GM21367 (cell line): ENCODE measurements around the gene PTK7.

Experiments
- ATAC-seq: cut with Tn5 transposase; IDR thresholded peaks from one replicate; pipeline ENCODE4 v1.9.1; 2021; ENCODE audit not compliant: unreplicated experiment

PTK7 gene

DNA sequence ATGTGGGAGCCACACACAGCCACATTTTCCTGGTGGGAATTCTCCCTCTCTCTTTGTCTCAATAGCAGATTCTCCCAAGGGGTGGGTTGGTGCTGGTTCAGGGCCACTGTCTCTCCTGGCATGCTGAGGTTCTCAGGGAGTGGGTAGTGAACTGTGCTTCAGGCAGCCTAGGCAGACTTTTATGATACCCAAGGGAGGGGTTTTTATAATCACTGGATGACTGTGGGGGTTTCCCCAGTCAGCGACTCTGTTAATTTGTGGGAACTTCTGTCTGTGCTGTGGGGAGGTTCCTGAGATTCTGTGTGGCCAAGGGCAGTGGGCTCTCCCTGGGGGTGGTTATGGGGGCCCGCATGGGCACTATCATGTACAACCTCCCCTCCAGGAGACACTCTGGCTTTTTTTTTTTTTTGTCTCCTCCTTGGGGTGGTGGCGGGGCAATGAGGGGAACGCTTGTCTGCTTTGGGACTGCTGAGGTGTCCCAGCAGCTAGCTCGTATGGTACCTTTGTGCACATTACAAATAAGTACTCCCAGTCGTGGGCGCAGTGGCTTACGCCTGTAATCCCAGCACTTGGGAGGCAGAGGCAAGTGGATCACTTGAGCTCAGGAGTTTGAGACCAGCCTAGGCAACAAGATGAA, 10.0 kb downstream of the PTK7 start:
- ATAC-seq: no peak

GRCh38 chr6:43088654-43089056, 12.5 kb downstream of the PTK7 start:
- ATAC-seq: no peak

DNA sequence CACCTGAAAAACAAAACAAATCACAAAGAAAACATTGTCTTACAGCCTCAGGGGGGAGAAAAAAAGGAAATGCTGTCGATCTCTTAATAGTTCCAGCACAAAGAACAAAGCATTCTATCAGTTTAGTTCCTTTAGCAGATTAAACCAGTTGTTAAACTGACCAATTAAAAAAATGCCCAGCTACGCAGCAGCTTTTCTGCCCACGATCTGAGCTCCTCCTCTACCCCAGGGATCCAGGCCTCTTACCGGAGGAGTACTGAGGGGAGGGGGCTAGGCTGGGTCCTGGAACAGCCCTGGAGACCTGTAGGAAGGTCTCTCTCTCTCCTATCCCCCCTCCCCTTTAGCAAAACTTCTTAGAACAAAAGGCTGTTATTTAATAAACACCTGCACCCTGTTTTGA, 13.4 kb downstream of the PTK7 start:
- no peak for ATAC-seq

DNA sequence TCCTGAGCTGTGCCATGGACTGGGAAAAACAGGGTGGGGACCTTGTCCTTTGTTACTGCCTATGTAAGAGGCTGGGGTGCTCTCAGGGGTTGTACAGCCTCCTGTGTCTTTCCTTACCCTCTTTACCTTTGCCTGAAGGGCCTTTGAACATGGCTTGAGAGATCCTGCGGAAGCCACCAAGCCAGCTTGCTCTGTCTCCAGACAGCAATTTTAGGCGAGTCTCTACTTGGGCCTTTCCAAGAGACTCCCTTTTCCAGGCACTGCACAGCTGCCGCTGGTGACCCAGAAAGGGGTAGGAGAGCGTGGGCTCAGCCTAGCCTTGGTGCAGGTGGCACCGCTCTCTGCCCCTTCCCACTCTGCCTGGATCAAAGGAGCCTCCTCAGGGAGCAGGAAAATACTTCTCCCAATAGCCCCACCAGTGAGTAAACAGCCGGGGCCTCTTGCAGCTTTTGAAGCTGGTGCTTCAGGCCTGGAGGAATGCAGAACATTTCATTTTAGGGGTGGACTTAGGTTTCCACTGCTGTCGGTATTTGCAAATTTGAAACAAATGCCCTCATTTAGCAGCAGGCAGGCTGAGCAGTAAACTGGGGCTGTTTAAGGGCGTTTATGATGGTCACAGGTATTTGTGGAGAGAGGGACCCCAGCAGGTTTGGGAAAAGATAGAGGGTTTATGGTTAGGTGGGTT, 13.9 kb downstream of the PTK7 start:
- no peak for ATAC-seq

DNA sequence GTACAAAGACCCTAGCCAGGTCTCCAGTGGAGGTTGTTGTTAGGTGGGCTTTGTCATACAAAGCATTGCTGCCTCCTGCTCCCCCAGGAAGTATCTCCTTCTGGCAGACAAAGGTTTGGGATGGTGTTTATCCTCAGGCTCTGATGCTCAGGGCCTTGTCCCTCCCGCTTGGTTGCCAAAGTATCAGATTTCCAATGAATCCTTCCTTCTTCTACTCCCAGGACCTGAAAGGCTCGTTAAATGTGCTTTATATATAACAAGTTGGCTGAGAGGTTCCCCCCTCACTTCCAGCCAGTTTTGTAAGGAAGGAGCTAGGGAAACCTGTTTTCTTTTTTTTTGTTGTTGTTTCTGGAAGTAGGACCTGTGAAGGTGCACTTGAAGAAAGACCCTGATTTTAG, 14.4 kb downstream of the PTK7 start:
- no peak for ATAC-seq

GRCh38 chr6:43091020-43091419, 14.9 kb downstream of the PTK7 start:
- no peak for ATAC-seq

- no peak for ATAC-seq
These were observed 15.4 kb downstream of the PTK7 start for GRCh38 chr6:43091436-43091991.

DNA sequence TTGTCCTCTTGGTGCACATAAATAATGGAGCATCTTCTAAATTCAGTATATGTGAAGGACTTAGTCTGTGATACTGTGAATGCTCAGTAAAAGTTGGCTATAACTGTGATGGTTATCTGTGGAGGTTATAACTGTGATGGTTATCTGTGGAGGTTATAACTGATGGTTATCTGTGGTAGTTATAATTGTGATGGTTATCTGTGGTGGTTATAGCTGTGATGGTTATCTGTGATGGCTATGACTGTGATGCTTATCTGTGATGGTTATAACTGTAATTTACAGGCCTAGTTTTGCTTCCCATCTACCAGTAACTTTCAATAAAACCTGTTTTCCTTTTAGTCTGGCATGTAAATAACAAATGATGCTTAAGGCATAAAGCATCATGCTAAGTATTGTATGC, 16.5 kb downstream of the PTK7 start:
- no peak for ATAC-seq

DNA sequence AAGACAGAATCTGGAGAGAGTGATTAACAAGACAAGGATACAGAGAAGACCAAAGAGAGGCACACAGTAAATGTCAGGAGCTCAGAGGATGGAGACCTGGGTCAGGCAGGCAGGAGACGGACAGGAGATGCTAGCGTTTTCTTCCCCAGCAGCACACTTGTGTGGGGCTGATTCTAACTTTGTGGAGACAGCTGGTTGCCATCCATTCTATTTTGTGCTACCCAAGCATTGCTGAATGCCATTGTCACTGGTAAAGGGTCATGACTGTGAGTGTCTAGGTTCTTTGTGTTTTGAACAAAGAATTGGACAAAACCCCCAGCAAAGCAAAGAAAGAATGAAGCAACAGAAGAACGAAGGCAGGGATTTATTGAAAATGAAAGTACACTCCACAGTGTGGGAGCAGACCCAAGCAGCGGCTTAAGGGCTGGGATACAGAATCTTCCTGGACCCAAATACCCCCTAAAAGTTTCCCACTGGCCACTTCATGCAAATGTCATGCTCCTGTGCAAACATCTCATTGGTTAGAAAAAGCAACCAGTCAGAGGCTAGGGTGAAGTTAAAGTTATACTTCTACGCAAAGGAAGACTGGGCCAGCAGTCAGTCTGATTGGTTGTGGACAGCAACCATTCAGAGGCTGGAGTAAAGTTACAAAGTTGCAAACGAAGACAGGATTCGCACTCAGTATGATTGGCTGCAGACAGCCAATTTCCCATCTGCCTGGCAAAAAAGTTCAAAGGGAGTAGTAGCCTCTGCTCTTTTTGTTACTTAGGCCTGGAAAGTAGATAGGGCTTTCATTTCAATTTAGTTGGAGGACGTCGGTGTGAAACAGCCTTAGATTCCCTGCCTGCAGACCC, 17.5 kb downstream of the PTK7 start:
- no peak for ATAC-seq

GRCh38 chr6:43095939-43096338, 19.8 kb downstream of the PTK7 start:
- ATAC-seq: no peak

- no peak for ATAC-seq
These were observed 20.5 kb downstream of the PTK7 start for GRCh38 chr6:43096451-43097097.

GRCh38 chr6:43097098-43097489, 21.0 kb downstream of the PTK7 start:
- no peak for ATAC-seq

- no peak for ATAC-seq
These were observed 21.4 kb downstream of the PTK7 start for GRCh38 chr6:43097502-43097901.

DNA sequence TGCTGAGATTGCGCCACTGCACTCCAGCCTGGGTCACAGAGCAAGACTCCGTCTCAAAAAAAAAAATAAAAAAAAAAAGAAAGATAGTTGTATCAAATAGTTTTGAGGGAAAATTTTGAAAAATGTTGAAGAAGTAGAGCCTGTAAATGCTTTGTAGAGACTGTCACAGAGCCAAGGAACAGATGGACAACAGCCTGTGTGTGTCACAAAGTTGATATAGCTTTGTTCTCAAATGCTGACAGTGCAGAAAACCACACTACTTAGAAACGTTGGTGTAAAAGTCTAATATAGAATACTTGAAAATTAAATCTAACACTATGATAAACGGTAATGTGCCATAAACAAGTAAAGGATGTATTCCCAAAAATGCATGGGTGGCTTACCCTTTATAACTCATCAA, 25.4 kb downstream of the PTK7 start:
- ATAC-seq: no peak

GRCh38 chr6:43103253-43103876, 27.3 kb downstream of the PTK7 start:
- no peak for ATAC-seq

GRCh38 chr6:43105538-43106222, 29.6 kb downstream of the PTK7 start:
- ATAC-seq: no peak

DNA sequence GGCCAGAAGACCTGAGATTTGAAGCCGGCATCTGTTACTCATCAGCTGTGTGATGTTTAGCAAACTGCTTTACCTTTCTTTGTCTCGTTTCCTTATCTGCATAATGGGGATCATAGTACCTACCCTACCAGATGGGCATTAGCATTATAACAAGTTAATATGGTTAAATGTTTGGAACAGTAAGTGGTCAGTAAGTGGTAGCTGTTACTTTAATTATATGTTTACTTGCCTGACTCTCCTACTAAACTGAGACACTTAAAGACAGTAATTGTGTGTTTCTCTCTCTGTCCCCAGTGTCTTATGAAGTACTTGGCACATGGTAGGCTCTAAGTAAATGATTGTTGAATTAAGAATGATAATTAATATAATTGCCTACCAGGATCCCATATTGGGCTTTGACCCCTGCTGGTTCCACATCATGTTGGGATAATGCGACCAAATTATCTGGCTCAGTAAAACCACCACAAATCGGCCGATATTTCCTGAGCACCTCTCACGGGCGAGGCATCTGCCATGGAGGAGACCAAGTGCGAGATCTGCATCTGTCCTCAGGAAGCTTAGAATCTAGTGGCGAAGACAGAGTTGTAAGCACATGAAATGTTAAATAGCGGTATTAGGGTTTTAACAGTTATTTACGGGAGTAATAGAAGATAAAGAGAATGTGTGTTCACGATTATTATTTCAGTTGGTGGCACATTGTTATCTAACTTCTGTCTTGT, 31.4 kb downstream of the PTK7 start:
- ATAC-seq: no peak

DNA sequence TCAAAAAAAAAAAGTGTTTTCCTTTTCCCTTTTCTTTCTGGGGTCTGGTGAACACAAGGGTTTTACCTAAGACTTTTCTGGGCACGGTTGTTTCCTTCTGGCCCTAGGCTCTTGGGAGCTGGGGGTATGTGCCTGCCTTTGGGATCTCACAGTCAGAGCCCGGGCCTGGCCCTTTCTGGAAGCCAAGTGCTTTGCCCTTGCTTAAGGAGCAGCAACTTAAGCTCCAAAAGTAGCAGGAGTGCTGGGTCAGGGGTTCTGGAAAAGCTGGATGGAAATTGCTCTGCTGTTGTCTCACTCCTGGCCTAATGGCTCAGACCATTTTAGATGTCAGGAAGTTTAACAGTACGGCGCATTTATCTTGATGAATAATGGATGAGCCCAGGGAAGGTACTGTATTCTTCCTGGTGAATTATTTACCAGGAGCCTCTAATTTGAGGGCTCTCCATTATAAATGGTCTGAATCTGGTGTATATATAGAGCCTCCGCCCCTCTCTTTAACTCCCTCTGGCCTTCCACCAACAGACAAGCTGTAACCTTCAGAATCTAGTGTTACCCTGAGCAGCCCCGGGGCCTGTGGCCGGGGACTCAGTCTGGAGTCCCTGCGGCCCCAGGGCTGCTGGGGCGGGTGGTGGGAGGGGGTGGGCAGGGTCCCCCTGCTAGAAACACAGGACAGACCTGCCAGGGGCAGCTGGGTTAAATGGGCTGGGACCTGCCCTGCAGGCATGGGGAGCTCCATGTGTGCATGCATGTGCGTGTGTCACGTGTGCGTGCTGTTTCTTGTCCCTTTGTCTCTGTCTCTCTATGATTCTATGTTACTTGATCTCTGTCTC, 37.5 kb downstream of the PTK7 start:
- no peak for ATAC-seq

GRCh38 chr6:43115365-43115764, 39.3 kb downstream of the PTK7 start:
- ATAC-seq: no peak
